GM19328 (cell line): ENCODE data around the gene SLC7A1.
"Not testable (repeated sequence)": the region's sequence is repeated elsewhere in the genome, so short reads cannot be mapped to it uniquely, and the experiment has no call there.

Source experiments
- ATAC-seq: cut with Tn5 transposase; IDR thresholded peaks from one replicate; pipeline ENCODE4 v1.9.1; 2021; ENCODE audit warnings: mild to moderate bottlenecking, moderate library complexity; ENCODE audit not compliant: unreplicated experiment

Gene SLC7A1

DNA sequence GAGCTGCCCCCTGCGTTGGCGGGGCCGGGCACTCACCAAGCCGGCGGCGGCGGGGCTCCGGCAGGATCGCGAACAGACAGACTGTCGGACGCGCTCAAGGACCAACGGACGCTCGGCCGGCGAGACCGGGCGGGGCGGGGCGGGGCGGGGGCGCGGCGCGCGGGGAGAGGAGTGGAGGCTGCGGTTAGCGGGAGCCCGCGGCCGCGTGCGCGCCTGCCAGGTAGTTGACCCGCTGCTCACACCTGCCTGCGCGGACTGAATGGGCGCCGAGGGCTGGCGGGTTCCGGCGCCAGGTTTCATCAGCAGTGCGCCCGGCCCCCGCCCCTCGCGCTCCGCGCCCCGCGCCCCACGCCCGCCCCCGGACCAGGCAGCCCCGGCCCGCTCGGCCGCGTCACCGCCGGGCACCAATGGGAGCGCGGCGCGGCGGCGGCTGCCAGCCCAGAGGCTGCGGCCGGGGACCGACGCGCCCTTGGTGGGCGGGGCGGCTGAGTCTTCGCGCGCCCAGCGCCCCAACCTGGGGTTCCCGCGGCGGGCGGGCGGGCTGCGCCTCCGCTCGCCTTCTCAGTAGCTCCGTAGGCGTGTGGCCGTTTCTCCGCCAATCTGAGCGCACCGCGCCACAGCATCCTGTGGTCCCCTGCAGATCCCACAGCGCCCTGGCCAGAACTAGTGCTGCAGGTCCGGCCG, at the start of gene SLC7A1:
Gene SLC7A1 (minus strand): TSS at position 309 of the 684 bp plus-strand sequence. CDS start 59,500 bp downstream, outside the sequence.
- peak; percentile 89 for ATAC-seq

- no peak for ATAC-seq
These were observed 45.2 kb upstream of the SLC7A1 start for GRCh38 chr13:29640665-29641064.

- ATAC-seq: not testable (repeated sequence)
These were observed 41.3 kb upstream of the SLC7A1 start for GRCh38 chr13:29636831-29637230.

GRCh38 chr13:29624997-29625396, 29.5 kb upstream of the SLC7A1 start:
- ATAC-seq: no peak

DNA sequence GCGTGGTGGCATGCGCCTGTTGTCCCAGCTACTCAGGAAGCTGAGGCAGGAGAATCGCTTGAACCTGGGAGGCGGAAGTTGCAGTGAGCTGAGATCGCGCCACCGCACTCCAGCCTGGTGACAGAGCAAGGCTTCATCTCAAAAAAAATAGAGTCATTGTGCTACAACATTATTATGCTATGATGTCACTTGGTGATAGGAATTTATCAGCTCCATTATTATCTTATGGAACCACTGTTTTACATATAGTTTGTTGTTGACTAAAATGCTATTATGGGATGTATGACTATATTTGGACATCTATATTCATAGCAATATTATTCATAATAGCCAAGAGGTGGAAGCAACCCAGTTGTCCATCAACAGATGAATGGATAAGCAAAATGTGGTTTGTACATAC, 26.4 kb upstream of the SLC7A1 start:
- ATAC-seq: no peak

DNA sequence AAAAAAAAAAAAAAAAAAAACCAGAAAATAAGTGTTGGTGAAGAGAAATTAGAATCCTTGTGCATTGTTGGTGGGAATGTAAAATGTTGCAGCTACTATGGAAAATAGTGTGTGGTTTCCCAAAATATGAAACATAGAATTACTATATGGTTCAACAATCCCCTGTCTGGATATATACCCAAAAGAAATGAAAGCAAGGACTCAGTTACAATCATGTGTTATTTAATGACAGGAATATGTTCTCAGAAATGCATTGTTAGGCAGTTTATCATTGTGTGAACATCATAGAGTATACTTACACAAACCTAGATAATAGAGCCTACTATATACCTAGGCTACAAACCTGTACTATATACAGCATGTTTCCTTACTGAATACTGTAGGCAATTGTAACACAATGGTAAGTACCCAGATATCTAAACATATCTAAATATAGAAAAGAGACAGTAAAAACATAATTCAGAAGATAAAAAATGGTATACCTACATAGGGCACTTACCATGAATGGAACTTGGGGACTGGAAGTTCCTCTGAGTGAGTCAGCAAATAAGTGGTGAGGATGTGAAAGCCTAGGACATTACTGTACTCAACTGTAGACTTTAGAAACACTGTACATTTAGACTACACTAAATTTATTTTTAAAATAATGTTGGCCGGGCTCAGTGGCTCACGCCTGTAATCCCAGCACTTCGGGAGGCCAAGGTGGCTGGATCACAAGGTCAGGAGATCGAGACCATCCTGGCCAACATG, 25.7 kb upstream of the SLC7A1 start:
- no peak for ATAC-seq

DNA sequence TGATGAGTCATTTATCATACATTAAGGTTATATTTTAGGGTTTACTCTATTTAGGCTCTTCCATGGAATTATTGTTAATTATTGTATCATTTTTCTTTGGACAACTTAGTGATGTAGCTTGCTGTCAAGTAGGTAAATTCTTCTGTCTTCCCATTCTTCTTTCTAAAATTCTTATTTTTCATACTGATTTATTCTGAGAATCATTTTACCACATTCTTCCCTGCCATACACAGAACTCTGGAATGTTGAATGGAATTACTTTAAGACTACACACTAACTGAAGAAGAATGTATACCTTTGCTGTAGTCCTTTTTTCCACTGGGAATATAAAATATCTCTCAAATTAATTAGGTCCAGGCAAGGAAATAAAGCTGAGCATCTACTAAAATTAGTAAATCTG, 24.5 kb upstream of the SLC7A1 start:
- no peak for ATAC-seq

GRCh38 chr13:29613101-29613500, 17.6 kb upstream of the SLC7A1 start:
- no peak for ATAC-seq

DNA sequence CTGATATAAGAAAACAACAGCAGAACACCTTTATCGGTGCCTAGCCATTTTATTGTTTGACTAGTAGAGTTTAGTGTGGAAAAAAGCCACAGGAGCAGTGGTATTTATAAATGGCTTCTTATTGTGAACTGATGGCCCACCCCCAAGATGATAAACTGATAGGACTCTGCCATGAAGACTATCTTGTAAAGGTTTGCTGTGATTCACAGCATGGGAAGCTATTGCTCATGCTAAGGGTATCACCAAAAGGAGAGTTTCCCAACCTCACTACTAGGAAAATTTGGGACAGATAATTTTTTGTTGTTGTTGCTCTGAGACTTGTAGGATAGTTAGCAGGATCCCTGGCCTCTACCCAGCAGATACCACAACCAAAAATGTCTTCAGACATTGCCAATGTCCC, 12.0 kb upstream of the SLC7A1 start:
- ATAC-seq: no peak

GRCh38 chr13:29605860-29606526, 10.5 kb upstream of the SLC7A1 start:
- no peak for ATAC-seq

DNA sequence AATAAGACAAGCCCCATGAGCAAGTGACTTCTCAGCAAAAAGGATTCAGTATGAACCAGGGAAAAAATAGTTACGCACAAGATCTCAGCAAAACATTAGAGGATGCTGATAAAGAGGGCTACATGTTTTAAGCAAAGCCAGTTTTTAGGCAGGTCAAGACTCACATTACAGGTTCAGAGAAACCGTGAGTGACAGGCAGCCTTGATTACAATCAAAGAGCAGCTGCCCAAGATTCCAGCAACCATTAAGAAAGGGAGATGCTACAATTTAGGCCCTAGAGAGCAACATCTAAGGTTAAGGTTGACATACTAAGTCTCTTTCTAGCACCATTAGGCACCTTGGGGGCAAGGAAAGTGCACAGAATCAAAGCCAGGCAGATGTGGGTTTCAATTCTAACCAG, 2.8 kb upstream of the SLC7A1 start:
- no peak for ATAC-seq

GRCh38 chr13:29597706-29598105, 2.2 kb upstream of the SLC7A1 start:
- no peak for ATAC-seq

DNA sequence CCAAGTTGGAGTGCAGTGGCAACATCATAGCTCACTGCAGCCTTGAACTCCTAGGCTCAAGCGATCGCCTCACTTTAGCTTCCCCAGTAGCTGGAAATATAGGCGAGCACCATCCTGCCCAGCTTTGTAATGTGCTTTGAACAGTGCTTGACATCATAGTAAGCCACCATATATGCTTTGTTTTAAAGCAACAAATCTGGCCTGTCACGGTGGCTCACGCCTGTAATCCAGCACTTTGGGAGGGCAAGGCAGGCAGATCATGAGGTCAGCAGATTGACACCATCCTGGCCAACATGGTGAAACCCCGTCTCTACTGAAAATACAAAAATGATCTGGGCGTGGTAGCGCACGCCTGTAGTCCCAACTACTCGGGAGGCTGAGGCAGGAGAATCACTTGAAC, 1.8 kb upstream of the SLC7A1 start:
- no peak for ATAC-seq

- no peak for ATAC-seq
These were observed 553 bp upstream of the SLC7A1 start for GRCh38 chr13:29596064-29596418.

- peak; percentile 30 for ATAC-seq
These were observed 643 bp downstream of the SLC7A1 start for GRCh38 chr13:29594710-29595379.

DNA sequence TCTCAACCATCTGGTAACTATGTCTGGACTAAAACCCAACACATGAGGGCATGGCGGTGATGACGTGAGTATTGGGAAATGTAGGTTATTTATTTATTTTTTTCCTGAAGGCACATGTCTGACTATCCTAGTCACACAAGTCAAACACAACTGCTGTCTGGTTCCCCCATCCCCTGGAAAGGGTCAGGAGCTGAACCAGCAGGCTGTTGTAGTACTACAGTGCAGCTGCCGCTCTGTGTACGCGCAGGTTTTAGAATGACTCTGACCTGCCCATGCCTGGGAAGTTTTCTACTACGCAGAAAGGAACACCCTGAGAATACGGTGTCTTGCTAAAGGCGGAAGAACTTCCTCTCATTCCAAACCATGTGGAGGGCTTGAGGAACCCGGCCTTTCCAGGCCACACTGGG, 1.2 kb downstream of the SLC7A1 start:
- ATAC-seq: peak; percentile 29

- no peak for ATAC-seq
These were observed 1.7 kb downstream of the SLC7A1 start for GRCh38 chr13:29593605-29594297.

- no peak for ATAC-seq
These were observed 4.2 kb downstream of the SLC7A1 start for GRCh38 chr13:29591310-29591709.

DNA sequence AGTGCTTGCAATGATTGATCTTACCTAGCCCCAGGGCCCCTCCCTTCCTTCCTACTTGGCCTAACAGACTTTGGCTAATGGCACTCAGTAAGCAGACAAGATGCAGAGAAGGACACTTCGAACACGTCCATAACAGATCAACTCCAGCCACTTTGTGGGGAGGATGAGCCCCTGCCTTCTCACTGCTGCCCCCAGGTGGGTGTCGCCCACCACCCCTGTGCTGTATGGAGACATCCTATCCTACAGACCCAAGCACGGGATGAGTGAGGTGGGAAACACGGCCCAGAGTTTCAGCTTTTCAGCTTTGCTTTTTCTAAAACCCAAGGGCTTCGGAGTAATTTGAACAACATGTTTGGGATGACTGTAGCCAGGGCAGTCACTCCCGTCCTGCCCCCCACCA, 5.5 kb downstream of the SLC7A1 start:
- ATAC-seq: no peak

DNA sequence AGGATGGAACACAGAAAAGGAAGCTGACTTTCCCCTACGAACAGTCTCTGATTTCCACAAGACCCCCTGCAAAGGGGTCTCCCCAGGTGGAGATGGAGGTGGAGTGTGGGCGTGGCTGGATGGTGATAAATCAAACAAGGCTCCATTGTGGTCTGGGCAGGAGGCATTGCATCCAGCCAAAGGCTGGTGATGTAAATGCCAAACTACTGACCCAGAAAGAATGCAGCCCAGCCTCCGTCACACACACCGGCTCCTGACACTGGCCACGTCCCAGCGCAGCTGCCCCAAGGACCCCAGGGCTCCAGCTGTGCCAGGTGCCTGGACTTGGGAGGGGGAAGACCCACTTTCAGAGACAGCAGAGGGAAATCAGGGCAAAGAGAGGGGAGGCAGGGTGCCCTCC, 6.3 kb downstream of the SLC7A1 start:
- ATAC-seq: no peak

DNA sequence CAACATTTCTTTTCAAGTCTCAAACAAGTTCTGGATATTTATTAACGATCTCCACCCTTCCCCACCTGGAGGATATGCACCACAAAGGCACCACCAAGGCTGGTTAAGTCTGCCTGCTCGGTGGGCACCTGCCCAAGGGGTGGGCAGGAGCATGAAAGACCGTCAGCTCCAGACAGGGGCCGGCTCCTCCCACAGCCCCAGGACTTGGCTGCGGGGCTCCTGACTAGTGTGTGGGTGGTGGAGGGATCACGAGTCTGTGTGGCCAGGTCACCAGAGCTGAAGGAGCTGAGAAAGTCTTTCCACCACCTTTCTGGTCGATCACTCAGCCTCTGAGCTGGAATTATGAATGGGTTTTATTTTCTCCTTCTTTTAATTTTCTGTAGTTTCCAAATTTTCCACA, 7.8 kb downstream of the SLC7A1 start:
- no peak for ATAC-seq
